GM12878 (cell line): ENCODE measurements around the gene ECT2L. TPM values are rescaled to one million over a fixed set of nuclear protein-coding genes. Genes with fewer than 3 reads are reported as not detected.

Source experiments
- ATAC-seq: fragments of 200-7000 bp; cut with Tn5 transposase; 3 replicates; pipeline ENCODE4 v1.9.1; 2020; ENCODE audit warnings: mild to moderate bottlenecking, moderate library complexity
- Bru-seq: library from RNA; stranded (reverse); fragments of 400-500 nt; gene quantifications from one replicate; lab custom pipeline; 2021; lab: Mats Ljungman, UMichigan
- BruChase-seq, 2 experiments: library from RNA; stranded (reverse); fragments of 400-500 nt; gene quantifications; one replicate each; lab custom pipeline; 2021; lab: Mats Ljungman, UMichigan
- BruUV-seq: library from RNA; stranded (reverse); fragments of 400-500 nt; replicated peaks from 2 replicates; lab custom pipeline; 2021; lab: Mats Ljungman, UMichigan
- CTCF ChIA-PET: fragments of 300-600 bp; sonication (Branson Sonifier 250); formaldehyde crosslinking; extraction: SDS; loops from one replicate; lab custom pipeline; 2021; ENCODE audit warnings: inconsistent platforms; lab: Yijun Ruan, JAX
- POLR2A ChIA-PET: fragments of 350-600 bp; formaldehyde crosslinking; extraction: SDS; loops from one replicate; lab custom pipeline; 2021; ENCODE audit warnings: inconsistent platforms; lab: Charles Lee
- RAD21 ChIA-PET: fragments of 300-600 bp; sonication (Branson Sonifier 250); formaldehyde crosslinking; loops from one replicate; lab custom pipeline; 2023; ENCODE audit warnings: antibody characterized with exemption; ENCODE audit not compliant: unreplicated experiment; lab: Charles Lee
- SMC1A ChIA-PET: fragments of 300-600 bp; sonication (Branson Sonifier 250); formaldehyde crosslinking; loops from one replicate; lab custom pipeline; 2023; ENCODE audit not compliant: unreplicated experiment, uncharacterized antibody; lab: Charles Lee
- DNase-seq: peaks from one replicate; pipeline ENCODE4 v3.0.0-alpha.2; 2011; ENCODE audit warnings: low read depth, low spot score
- FAIRE-seq: peaks from 3 replicates; lab custom pipeline; 2011; peaks lifted over from hg19 to GRCh38; lab: Jason Lieb, UNC
- H2AFZ ChIP-seq: 2 replicates; pipeline ENCODE4 v1.6.0; 2011; ENCODE audit warnings: low read depth, low read length, control low read depth; ENCODE audit not compliant: control insufficient read depth
- H3K27ac ChIP-seq: 2 replicates; pipeline ENCODE4 v1.5.1; 2011; ENCODE audit warnings: control low read depth; ENCODE audit not compliant: control insufficient read depth, insufficient read depth
- H3K27me3 ChIP-seq, 2 experiments: replicated peaks in 1 of 2; 2 replicates each; pipeline versions ENCODE4 v1.6.0 to v1.6.1; 2011; ENCODE audit warnings: low read length in 1 of 2; ENCODE audit not compliant: control insufficient read depth in 2 of 2, insufficient read depth in 2 of 2
- H3K36me3 ChIP-seq, 2 experiments: 2 replicates each; pipeline ENCODE4 v1.5.1; 2011; ENCODE audit warnings: low read length in 1 of 2; ENCODE audit not compliant: control insufficient read depth in 2 of 2, insufficient read depth in 2 of 2
- H3K4me1 ChIP-seq: 2 replicates; pipeline ENCODE4 v1.6.1; 2011; ENCODE audit warnings: mild to moderate bottlenecking, low read length, moderate library complexity, mixed read lengths; ENCODE audit not compliant: control insufficient read depth, insufficient read depth
- H3K4me2 ChIP-seq: 2 replicates; pipeline ENCODE4 v1.6.0; 2011; ENCODE audit warnings: control low read depth; ENCODE audit not compliant: control insufficient read depth, insufficient read depth
- H3K4me3 ChIP-seq: fragments of 200-600 bp; sonication (generic); 2 replicates; pipeline ENCODE4 v1.5.1; 2016
- H3K79me2 ChIP-seq: 2 replicates; pipeline ENCODE4 v1.6.0; 2011; ENCODE audit warnings: low read length; ENCODE audit not compliant: control insufficient read depth, insufficient read depth
- H3K9ac ChIP-seq: 2 replicates; pipeline ENCODE4 v1.8.0; 2011; ENCODE audit warnings: low read length, control low read depth, mixed read lengths; ENCODE audit not compliant: control insufficient read depth, insufficient read depth
- H3K9me3 ChIP-seq: replicated peaks from 3 replicates; pipeline ENCODE4 v1.5.1; 2011; ENCODE audit warnings: mild to moderate bottlenecking, low read length; ENCODE audit not compliant: control insufficient read depth, insufficient read depth
- H4K20me1 ChIP-seq: 2 replicates; pipeline ENCODE4 v1.6.0; 2011; ENCODE audit not compliant: control insufficient read depth, insufficient read depth
- HDAC2 ChIP-seq: fragments of 200-600 bp; sonication (generic); IDR thresholded peaks from 2 replicates; pipeline ENCODE4 v1.6.1; 2017
- JUNB ChIP-seq: IDR thresholded peaks from 2 replicates; pipeline ENCODE4 v1.6.1; 2016; ENCODE audit warnings: antibody characterized with exemption, mild to moderate bottlenecking
- KDM1A ChIP-seq: fragments of 200-600 bp; sonication (generic); IDR thresholded peaks from 2 replicates; pipeline ENCODE4 v1.6.1; 2016; ENCODE audit warnings: borderline replicate concordance
- MEF2A ChIP-seq: IDR thresholded peaks from 2 replicates; pipeline ENCODE4 v1.6.1; 2011; ENCODE audit warnings: low read depth, mild to moderate bottlenecking, low read length, moderate library complexity; ENCODE audit not compliant: insufficient read depth
- MYB ChIP-seq: fragments of 150-350 bp; IDR thresholded peaks from 2 replicates; pipeline ENCODE4 v1.6.1; 2014; ENCODE audit warnings: mild to moderate bottlenecking, low read depth, low read length, borderline replicate concordance
- NFXL1 ChIP-seq: fragments of 450-650 bp; IDR thresholded peaks from 2 replicates; pipeline ENCODE4 v1.6.1; 2017; ENCODE audit warnings: antibody characterized with exemption, mild to moderate bottlenecking, borderline replicate concordance
- PAX8 ChIP-seq: fragments of 450-650 bp; IDR thresholded peaks from 2 replicates; pipeline ENCODE4 v1.6.1; 2017; ENCODE audit warnings: mild to moderate bottlenecking, moderate library complexity
- RAD21 ChIP-seq: IDR thresholded peaks from 2 replicates; pipeline ENCODE4 v1.6.1; 2011; ENCODE audit warnings: mild to moderate bottlenecking, low read depth, low read length, moderate library complexity; ENCODE audit not compliant: insufficient read depth
- ZBTB33 ChIP-seq: fragments of 450-650 bp; IDR thresholded peaks from 2 replicates; pipeline ENCODE4 v1.6.1; 2017; ENCODE audit warnings: mild to moderate bottlenecking
- WGBS: methylation state at CpG from one replicate; pipeline ENCODE4 v1.1.6; 2016; ENCODE audit warnings: low lambda C conversion rate; ENCODE audit not compliant: insufficient replicate concordance, insufficient coverage; ENCODE audit errors: missing lambda C conversion rate; 5-methylcytosine and 5-hydroxymethylcytosine counted together
- in situ Hi-C: fragments of 300-500 bp; cut with MboI; formaldehyde crosslinking; loops from 9 replicates; pipeline ENCODE4 v1.14.3; 2018; ENCODE audit warnings: mixed read lengths
- intact Hi-C: fragments of 100-400 bp; cut with micrococcal nuclease; formaldehyde crosslinking; loops from one replicate; pipeline ENCODE4 v1.14.2; 2022; ENCODE audit not compliant: unreplicated experiment
- long read RNA-seq, 2 experiments: library from polyadenylated mRNA; unstranded; transcript quantifications; one replicate each; pipeline ENCODE4 v2.0.0, GENCODE V29; 2019 to 2020
- polyA minus RNA-seq, 3 experiments: library from RNA; depleted of rRNA, polyadenylated mRNA; stranded (reverse); fragments of >200 nt; gene quantifications; 2 replicates each; pipeline ENCODE4 v1.2.3, GENCODE V29; 2011
- polyA plus RNA-seq, 11 experiments: library from polyadenylated mRNA; depleted of rRNA in 4 of 11; unstranded in 6 of 11; stranded (reverse) in 5 of 11; fragments of >200 nt; fragmentation: Nextera tagmentation in 4 of 11; fragmentation: Illumina TruSeq in 1 of 11; extraction: Ambion mirVana in 4 of 11; extraction: Trizol in 1 of 11; gene quantifications; 1 replicate in 1 of 11; 2 replicates in 10 of 11; pipeline versions ENCODE4 v1.2.1 to v1.2.3, GENCODE V29; 2011 to 2016; ENCODE audit warnings: inconsistent platforms in 2 of 11, missing spikeins in 2 of 11, low read depth in 1 of 11
- total RNA-seq, 4 experiments: library from RNA; depleted of rRNA in 3 of 4; stranded (reverse); fragments of >200 nt in 3 of 4; fragmentation: Illumina TruSeq in 1 of 4; extraction: Trizol in 1 of 4; gene quantifications; 2 replicates each; pipeline versions ENCODE4 v1.2.1 to v1.2.3, GENCODE V29; 2013 to 2021
- TF ChIP-seq, protein P1 (sequence below): IDR thresholded peaks from 2 replicates; pipeline ENCODE4 v1.6.1; 2012; ENCODE audit warnings: low read depth, low read length, improper control_type of control experiment
- TF ChIP-seq, protein P2 (sequence below): IDR thresholded peaks from 2 replicates; pipeline ENCODE4 v1.6.1; 2011; ENCODE audit warnings: low read depth, mild to moderate bottlenecking, low read length, moderate library complexity, borderline replicate concordance; ENCODE audit errors: extremely low read depth
- TF ChIP-seq, protein P3 (sequence below): fragments of 450-650 bp; IDR thresholded peaks from 2 replicates; pipeline ENCODE4 v1.6.1; 2017; ENCODE audit warnings: mild to moderate bottlenecking, moderate library complexity

ECT2L gene
- not detected in 2 replicates for total RNA-seq (2013; cell fraction: nucleolus; rRNA removed)
- not detected in 2 replicates for total RNA-seq (2014; rRNA removed)
- not detected in 2 replicates for total RNA-seq (2014; rRNA removed; fragmentation: Illumina TruSeq; extraction: Trizol)
- total RNA-seq (2021): not detected in 2 replicates
- not detected for polyA plus RNA-seq (2011; ENCODE audit: low read depth)
- polyA plus RNA-seq (2011; rRNA removed): 0.12 TPM in 1 of 2 replicates, not detected in the other
- polyA plus RNA-seq (2011; cell fraction: cytosol; rRNA removed): 0.01 TPM in 1 of 2 replicates, not detected in the other
- not detected in 2 replicates for polyA plus RNA-seq (2011; cell fraction: nucleus; rRNA removed)
- not detected in 2 replicates for polyA plus RNA-seq (2012)
- polyA plus RNA-seq (2014; fragmentation: Illumina TruSeq; extraction: Trizol): not detected in 2 replicates
- not detected for polyA plus RNA-seq (2014; fragmentation: Nextera tagmentation; extraction: Ambion mirVana)
- not detected in 2 replicates for polyA plus RNA-seq (2014; rRNA removed)
- under 1 TPM; 0.05 to 0.09 TPM for polyA plus RNA-seq (2016; fragmentation: Nextera tagmentation; extraction: Ambion mirVana)
- polyA minus RNA-seq (2011; rRNA and poly(A)+ RNA removed): not detected in 2 replicates
- not detected in 2 replicates for polyA minus RNA-seq (2011; cell fraction: cytosol; rRNA and poly(A)+ RNA removed)
- not detected in 2 replicates for polyA minus RNA-seq (2011; cell fraction: nucleus; rRNA and poly(A)+ RNA removed)
- Bru-seq, nascent RNA: percentile 24 among the genes with signal in this experiment
- percentile 23 among the genes with signal in this experiment for BruChase-seq, experiment 1, labeled RNA remaining after a 6-hour chase
- BruChase-seq, experiment 2, labeled RNA remaining after a 2-hour chase: percentile 32 among the genes with signal in this experiment
- long read RNA-seq, experiment 1: 0 reads
- long read RNA-seq, experiment 2, partial matches to known transcripts: 0 of 1 reads
- long read RNA-seq, experiment 2, other reads (novel, unspliced or antisense): 1 of 1 reads

- H3K27me3 ChIP-seq: no peaks in the 10 kb centered on the region
- 47% methylated on average over 46 of the region's 50 CpGs for WGBS
- no peak within 1 kb of the TSS for H3K4me3 ChIP-seq
- ChIA-PET CTCF (no interaction called here), POLR2A (no interaction called here), RAD21 (no interaction called here), SMC1A (interaction anchor here (0.9 kb wide), 1 partner anchor 20 kb away, joined by 3 read pairs; no protein-coding TSS in a partner anchor)
- no TSS peak for BruUV-seq
- no peak for FAIRE-seq
- no peaks in the 10 kb centered on the region for H3K4me1 ChIP-seq
- H3K9me3 ChIP-seq: no peaks in the 10 kb centered on the region
- in situ Hi-C loops: no loop called here
- no peaks in the 10 kb centered on the region for H3K36me3 ChIP-seq
- no peak within 1 kb of the TSS for H3K9ac ChIP-seq
- peak; percentile 49 for ATAC-seq
- H3K4me2 ChIP-seq: peak within 1 kb of the TSS; percentile 22; the same call in 1 of the 2 replicates
- no peak within 1 kb of the TSS for H2AFZ ChIP-seq
- no peaks in the 10 kb centered on the region for H4K20me1 ChIP-seq
- intact Hi-C loops: no loop called here
- H3K79me2 ChIP-seq: no peaks in the 10 kb centered on the region
- no peak for DNase-seq
- H3K27ac ChIP-seq: no peak within 1 kb of the TSS
- no peak for TF ChIP-seq JUNB
- no peak for TF ChIP-seq RAD21
- TF ChIP-seq MYB: no peak
- TF ChIP-seq, protein P1, sequence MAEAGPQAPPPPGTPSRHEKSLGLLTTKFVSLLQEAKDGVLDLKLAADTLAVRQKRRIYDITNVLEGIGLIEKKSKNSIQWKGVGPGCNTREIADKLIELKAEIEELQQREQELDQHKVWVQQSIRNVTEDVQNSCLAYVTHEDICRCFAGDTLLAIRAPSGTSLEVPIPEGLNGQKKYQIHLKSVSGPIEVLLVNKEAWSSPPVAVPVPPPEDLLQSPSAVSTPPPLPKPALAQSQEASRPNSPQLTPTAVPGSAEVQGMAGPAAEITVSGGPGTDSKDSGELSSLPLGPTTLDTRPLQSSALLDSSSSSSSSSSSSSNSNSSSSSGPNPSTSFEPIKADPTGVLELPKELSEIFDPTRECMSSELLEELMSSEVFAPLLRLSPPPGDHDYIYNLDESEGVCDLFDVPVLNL: no peak
- no peak for TF ChIP-seq KDM1A
- TF ChIP-seq HDAC2: no peak
- TF ChIP-seq MEF2A: no peak
- TF ChIP-seq, protein P2, sequence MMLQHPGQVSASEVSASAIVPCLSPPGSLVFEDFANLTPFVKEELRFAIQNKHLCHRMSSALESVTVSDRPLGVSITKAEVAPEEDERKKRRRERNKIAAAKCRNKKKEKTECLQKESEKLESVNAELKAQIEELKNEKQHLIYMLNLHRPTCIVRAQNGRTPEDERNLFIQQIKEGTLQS: no peak
- no peak for TF ChIP-seq PAX8
- TF ChIP-seq ZBTB33: no peak
- TF ChIP-seq, protein P3, sequence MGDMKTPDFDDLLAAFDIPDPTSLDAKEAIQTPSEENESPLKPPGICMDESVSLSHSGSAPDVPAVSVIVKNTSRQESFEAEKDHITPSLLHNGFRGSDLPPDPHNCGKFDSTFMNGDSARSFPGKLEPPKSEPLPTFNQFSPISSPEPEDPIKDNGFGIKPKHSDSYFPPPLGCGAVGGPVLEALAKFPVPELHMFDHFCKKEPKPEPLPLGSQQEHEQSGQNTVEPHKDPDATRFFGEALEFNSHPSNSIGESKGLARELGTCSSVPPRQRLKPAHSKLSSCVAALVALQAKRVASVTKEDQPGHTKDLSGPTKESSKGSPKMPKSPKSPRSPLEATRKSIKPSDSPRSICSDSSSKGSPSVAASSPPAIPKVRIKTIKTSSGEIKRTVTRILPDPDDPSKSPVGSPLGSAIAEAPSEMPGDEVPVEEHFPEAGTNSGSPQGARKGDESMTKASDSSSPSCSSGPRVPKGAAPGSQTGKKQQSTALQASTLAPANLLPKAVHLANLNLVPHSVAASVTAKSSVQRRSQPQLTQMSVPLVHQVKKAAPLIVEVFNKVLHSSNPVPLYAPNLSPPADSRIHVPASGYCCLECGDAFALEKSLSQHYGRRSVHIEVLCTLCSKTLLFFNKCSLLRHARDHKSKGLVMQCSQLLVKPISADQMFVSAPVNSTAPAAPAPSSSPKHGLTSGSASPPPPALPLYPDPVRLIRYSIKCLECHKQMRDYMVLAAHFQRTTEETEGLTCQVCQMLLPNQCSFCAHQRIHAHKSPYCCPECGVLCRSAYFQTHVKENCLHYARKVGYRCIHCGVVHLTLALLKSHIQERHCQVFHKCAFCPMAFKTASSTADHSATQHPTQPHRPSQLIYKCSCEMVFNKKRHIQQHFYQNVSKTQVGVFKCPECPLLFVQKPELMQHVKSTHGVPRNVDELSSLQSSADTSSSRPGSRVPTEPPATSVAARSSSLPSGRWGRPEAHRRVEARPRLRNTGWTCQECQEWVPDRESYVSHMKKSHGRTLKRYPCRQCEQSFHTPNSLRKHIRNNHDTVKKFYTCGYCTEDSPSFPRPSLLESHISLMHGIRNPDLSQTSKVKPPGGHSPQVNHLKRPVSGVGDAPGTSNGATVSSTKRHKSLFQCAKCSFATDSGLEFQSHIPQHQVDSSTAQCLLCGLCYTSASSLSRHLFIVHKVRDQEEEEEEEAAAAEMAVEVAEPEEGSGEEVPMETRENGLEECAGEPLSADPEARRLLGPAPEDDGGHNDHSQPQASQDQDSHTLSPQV: no peak
- TF ChIP-seq NFXL1: no peak
Measured at GRCh38 chr6:138795809-138796603, at the start of gene ECT2L. TSS of gene ECT2L (plus strand) at chr6:138796087. CDS start at chr6:138813275, 17,188 bp downstream.
